ENCODE results near the gene DNASE1L1.
A peak's percentile ranks its signal among the peaks of the same experiment; 100 is the strongest.

DNASE1L1 gene

DNA sequence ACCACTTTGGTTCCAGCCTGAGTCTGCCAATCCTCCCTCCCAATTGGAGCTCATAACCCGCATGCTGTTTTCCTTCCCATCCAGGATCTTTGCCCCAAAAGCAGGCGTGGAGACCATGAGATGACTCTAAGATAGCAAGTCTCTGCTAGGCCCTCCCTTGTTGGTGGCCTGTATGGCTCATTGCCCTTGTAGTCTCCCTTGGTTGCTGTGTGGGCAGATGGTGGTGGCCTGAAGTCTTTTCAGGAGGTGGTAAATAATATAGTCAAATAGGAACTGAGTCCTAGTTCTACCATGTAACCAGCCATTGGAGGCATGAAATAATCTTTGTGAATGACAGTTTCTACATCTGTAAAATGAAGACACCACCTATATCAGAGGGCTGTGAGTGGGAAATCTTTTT is 20.7 kb upstream of the DNASE1L1 start:
- H3K4me3 ChIP-seq (ENCODE audit: low read depth in 1 of 2, low read length in 2 of 2) = peak overlapping the region; percentile 75 to 76
- peaks cover 4 to 23% of the 10 kb centered on the region in 2 donors for H3K36me3 ChIP-seq (ENCODE audit: control insufficient read depth in 1 of 2, insufficient read depth in 2 of 2, low read length in 2 of 2)
- peaks cover 17 to 20% of the 10 kb centered on the region in 2 donors for H3K4me1 ChIP-seq (ENCODE audit: control insufficient read depth in 1 of 2, insufficient read depth in 2 of 2, low read length in 2 of 2)
- no peak overlapping the region for H3K27ac ChIP-seq (ENCODE audit: low read depth, low read length)
- H3K27me3 ChIP-seq (ENCODE audit: control insufficient read depth in 1 of 2, insufficient read depth in 2 of 2, low read length in 2 of 2) = no peaks in the 10 kb centered on the region
- H3K9ac ChIP-seq (ENCODE audit: low read depth in 1 of 2, low read length in 2 of 2) = peak overlapping the region; percentile 43 to 71
- H3K9me3 ChIP-seq (ENCODE audit: control insufficient read depth in 1 of 2, low read length in 2 of 2) = no peaks in the 10 kb centered on the region

DNA sequence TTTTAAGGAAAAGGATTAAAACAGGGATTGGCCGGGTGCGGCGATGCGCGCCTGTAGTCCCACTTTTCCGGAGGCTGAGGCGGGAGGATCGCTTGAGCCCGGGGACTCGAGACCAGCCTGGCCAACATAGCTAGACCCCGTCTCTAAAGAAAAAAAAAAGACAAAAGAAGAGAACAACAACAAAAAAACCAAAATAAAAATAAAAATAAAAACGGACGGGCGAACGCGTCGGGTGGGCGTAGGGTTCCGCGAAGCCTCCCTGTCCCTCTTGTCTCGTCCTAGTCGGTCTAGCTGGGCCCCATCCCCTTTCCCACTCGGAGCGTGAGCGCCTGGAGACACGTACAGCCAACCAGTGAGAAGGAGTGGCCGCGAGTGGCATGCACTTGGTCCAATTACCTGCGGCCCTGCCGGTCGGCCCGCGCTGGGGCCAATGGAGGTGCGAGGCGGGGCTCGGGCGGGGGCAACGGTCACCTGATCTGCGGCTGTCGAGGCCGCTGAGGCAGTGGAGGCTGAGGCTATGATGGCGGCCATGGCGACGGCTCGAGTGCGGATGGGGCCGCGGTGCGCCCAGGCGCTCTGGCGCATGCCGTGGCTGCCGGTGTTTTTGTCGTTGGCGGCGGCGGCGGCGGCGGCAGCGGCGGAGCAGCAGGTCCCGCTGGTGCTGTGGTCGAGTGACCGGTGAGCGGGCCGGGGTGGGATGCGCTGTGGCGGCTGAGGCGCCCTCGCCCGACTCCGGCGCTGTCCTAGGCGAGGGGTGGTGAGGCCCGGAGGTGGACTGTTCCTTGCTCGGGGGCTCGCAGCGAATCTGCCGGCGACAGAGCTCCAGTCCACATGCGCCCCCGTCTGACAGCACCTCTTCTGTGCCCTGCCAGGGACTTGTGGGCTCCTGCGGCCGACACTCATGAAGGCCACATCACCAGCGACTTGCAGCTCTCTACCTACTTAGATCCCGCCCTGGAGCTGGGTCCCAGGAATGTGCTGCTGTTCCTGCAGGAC is 19.4 kb upstream of the DNASE1L1 start, which contains the start of gene ATP6AP1:
Gene ATP6AP1, plus strand, starts transcription at position 502 of the 996 bp plus-strand sequence. Its CDS starts 16 bp downstream, at position 518.
- Histone ChIP-seq H3K9ac (ENCODE audit: low read depth in 1 of 2, low read length in 2 of 2) (peak within 1 kb of the TSS; percentile 57 to 71), H3K9me3 (ENCODE audit: control insufficient read depth in 1 of 2, low read length in 2 of 2) (no peaks in the 10 kb centered on the region), H3K27me3 (ENCODE audit: control insufficient read depth in 1 of 2, insufficient read depth in 2 of 2, low read length in 2 of 2) (no peaks in the 10 kb centered on the region), H3K36me3 (ENCODE audit: control insufficient read depth in 1 of 2, insufficient read depth in 2 of 2, low read length in 2 of 2) (peaks cover 4 to 13% of the 10 kb centered on the region in 2 donors), H3K27ac (ENCODE audit: low read depth, low read length) (peak within 1 kb of the TSS; percentile 81), H3K4me1 (ENCODE audit: control insufficient read depth in 1 of 2, insufficient read depth in 2 of 2, low read length in 2 of 2) (peaks cover 17 to 20% of the 10 kb centered on the region in 2 donors), H3K4me3 (ENCODE audit: low read depth in 1 of 2, low read length in 2 of 2) (peak within 1 kb of the TSS; percentile 75 to 76)

DNA sequence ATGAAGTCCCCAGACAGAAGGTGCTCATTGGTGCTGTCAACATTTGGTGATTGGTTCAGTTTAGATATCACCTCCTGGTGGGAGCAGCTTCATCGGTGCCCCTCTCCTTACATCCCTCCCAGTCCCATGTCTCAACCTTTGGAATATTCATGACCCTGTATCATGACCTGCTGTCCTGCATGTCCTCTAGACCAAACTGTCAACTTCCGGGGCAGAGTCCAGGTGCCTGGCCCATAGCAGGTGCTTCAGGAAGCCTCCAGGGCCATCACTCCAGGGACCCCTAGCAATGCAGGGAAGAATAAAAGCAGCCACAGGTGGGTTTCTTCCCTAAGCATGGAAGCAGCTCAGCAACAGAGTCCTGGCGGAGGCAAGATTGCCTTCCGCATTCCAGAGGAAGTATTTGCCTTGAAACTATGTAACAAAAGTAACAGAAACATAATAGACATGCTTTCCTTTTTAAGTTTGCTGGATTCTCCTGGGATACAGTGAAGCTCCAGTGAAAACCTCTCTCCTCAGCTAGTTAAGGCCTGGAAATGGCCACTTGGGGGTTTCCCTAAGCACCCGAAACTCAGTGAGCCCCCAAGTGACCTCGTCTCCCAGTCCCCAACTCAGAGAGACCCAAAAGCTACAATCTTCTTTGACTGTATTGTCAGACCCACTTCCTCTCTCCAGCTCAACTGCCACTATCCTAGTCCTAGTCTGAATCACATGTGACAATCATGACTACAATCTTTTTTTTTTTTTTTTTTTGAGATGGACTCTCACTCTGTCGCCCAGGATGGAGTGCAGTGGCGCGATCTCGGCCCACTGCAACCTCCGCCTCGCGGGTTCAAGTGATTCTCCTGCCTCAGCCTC is 18.1 kb upstream of the DNASE1L1 start:
- peaks cover 17 to 20% of the 10 kb centered on the region in 2 donors for H3K4me1 ChIP-seq (ENCODE audit: control insufficient read depth in 1 of 2, insufficient read depth in 2 of 2, low read length in 2 of 2)
- no peak overlapping the region for H3K27ac ChIP-seq (ENCODE audit: low read depth, low read length)
- peaks cover under 1 to 4% of the 10 kb centered on the region in 2 donors for H3K36me3 ChIP-seq (ENCODE audit: control insufficient read depth in 1 of 2, insufficient read depth in 2 of 2, low read length in 2 of 2)
- no peak overlapping the region for H3K9ac ChIP-seq (ENCODE audit: low read depth in 1 of 2, low read length in 2 of 2)
- no peaks in the 10 kb centered on the region for H3K9me3 ChIP-seq (ENCODE audit: control insufficient read depth in 1 of 2, low read length in 2 of 2)
- H3K27me3 ChIP-seq (ENCODE audit: control insufficient read depth in 1 of 2, insufficient read depth in 2 of 2, low read length in 2 of 2) = no peaks in the 10 kb centered on the region
- no peak overlapping the region for H3K4me3 ChIP-seq (ENCODE audit: low read depth in 1 of 2, low read length in 2 of 2)

DNA sequence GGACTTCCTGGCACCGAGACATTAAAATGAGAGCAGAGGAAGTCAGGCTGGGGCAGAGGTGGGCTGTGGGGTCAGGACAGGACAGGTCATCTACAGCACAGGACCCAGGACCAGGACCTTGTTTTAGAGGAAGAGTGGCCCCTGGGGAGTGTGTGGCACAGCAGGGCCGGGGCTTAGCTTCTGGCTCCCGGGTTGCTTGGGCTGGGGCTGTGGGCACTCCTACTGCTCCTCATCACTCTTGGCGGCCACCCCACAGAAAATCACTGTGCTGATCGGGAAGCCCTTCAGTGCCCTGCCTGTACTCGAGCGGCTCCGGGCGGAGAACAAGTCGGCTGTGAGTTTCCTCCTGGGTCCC is 11.3 kb upstream of the DNASE1L1 start:
- H3K9me3 ChIP-seq (ENCODE audit: control insufficient read depth in 1 of 2, low read length in 2 of 2) = no peaks in the 10 kb centered on the region
- no peak overlapping the region for H3K4me3 ChIP-seq (ENCODE audit: low read depth in 1 of 2, low read length in 2 of 2)
- H3K9ac ChIP-seq (ENCODE audit: low read depth in 1 of 2, low read length in 2 of 2) = no peak overlapping the region
- H3K27ac ChIP-seq (ENCODE audit: low read depth, low read length) = no peak overlapping the region
- no peaks in the 10 kb centered on the region for H3K4me1 ChIP-seq (ENCODE audit: control insufficient read depth in 1 of 2, insufficient read depth in 2 of 2, low read length in 2 of 2)
- no peaks in the 10 kb centered on the region for H3K36me3 ChIP-seq (ENCODE audit: control insufficient read depth in 1 of 2, insufficient read depth in 2 of 2, low read length in 2 of 2)
- no peaks in the 10 kb centered on the region for H3K27me3 ChIP-seq (ENCODE audit: control insufficient read depth in 1 of 2, insufficient read depth in 2 of 2, low read length in 2 of 2)

DNA sequence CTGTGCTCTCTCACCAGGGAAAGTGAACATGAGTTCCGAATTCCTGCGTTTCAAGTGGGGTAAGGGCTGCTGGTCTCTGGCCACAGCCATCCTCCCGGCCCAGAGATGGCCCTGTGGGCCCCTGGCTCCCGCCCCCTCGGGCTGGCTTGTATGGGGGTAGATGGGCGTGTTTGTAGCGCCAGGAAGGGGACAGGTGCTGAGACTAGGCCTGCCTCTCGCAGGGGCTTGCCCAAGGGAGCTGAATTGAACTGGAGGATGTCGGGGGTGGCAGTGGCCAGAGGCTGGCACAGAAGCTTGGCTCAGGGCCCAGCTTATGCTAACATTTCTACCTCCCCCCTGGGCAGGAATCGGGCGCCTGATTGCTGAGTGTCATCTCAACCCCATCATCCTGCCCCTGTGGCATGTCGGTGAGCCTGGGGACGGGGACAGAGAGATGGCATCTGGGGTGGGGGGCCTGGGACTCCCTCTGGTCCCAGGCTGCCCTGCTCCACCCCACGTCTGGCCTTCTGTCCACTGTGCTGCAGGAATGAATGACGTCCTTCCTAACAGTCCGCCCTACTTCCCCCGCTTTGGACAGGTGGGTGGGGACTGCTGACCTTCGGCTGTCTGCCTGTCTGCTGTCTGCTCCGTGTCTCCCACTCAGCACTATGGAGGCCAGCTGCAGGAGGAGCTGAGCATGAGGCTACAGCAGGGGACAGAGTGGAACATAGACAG is 10.8 kb upstream of the DNASE1L1 start:
- Histone ChIP-seq H3K4me3 (ENCODE audit: low read depth in 1 of 2, low read length in 2 of 2) (no peak overlapping the region), H3K27ac (ENCODE audit: low read depth, low read length) (no peak overlapping the region), H3K9ac (ENCODE audit: low read depth in 1 of 2, low read length in 2 of 2) (no peak overlapping the region), H3K36me3 (ENCODE audit: control insufficient read depth in 1 of 2, insufficient read depth in 2 of 2, low read length in 2 of 2) (no peaks in the 10 kb centered on the region), H3K4me1 (ENCODE audit: control insufficient read depth in 1 of 2, insufficient read depth in 2 of 2, low read length in 2 of 2) (no peaks in the 10 kb centered on the region), H3K27me3 (ENCODE audit: control insufficient read depth in 1 of 2, insufficient read depth in 2 of 2, low read length in 2 of 2) (no peaks in the 10 kb centered on the region), H3K9me3 (ENCODE audit: control insufficient read depth in 1 of 2, low read length in 2 of 2) (no peaks in the 10 kb centered on the region)

DNA sequence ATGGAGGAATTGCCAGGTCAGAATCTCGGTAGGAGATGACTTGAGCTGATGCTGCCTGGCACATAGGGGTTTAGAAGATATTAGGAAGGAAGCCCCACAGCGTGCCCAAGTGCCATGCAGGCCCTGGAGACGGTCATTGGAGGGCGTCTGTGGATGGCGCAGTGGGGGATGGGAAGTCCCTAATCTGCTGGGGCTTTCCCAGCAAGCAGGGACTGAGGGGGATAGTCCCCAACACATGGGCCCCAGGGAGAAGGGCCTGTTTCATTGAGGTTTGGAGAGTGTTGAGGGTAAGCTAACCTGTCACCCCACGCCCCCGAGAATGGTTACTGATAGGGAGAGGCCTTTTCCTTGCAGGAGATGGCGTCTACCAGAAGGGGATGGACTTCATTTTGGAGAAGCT is 10.1 kb upstream of the DNASE1L1 start:
- Histone ChIP-seq H3K27me3 (ENCODE audit: control insufficient read depth in 1 of 2, insufficient read depth in 2 of 2, low read length in 2 of 2) (no peaks in the 10 kb centered on the region), H3K4me1 (ENCODE audit: control insufficient read depth in 1 of 2, insufficient read depth in 2 of 2, low read length in 2 of 2) (no peaks in the 10 kb centered on the region), H3K4me3 (ENCODE audit: low read depth in 1 of 2, low read length in 2 of 2) (no peak overlapping the region), H3K9me3 (ENCODE audit: control insufficient read depth in 1 of 2, low read length in 2 of 2) (no peaks in the 10 kb centered on the region), H3K27ac (ENCODE audit: low read depth, low read length) (no peak overlapping the region), H3K36me3 (ENCODE audit: control insufficient read depth in 1 of 2, insufficient read depth in 2 of 2, low read length in 2 of 2) (no peaks in the 10 kb centered on the region), H3K9ac (ENCODE audit: low read depth in 1 of 2, low read length in 2 of 2) (no peak overlapping the region)

DNA sequence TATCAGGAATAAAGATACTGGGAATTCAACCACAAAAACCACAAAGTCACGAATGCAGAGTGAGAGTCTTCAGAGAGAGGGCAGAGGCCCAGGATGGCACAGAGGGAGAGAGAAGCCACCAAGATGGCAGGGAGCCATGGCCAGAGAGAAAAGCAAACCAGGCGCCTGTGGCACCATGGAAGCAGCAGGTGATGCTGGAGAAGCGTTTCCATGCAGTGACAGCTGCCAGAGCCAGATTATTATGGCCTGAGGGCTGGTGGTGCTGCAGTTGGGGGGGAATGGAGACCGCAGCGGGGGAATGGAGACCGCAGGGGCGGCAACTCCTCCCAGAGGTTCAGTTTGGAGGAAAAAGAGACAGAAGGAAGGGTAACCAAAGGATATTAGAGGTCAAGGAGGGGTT is 8.1 kb upstream of the DNASE1L1 start:
- Histone ChIP-seq H3K36me3 (ENCODE audit: control insufficient read depth in 1 of 2, insufficient read depth in 2 of 2, low read length in 2 of 2) (no peaks in the 10 kb centered on the region), H3K4me3 (ENCODE audit: low read depth in 1 of 2, low read length in 2 of 2) (no peak overlapping the region), H3K9ac (ENCODE audit: low read depth in 1 of 2, low read length in 2 of 2) (no peak overlapping the region), H3K4me1 (ENCODE audit: control insufficient read depth in 1 of 2, insufficient read depth in 2 of 2, low read length in 2 of 2) (peaks cover 4 to 8% of the 10 kb centered on the region in 2 donors), H3K27ac (ENCODE audit: low read depth, low read length) (no peak overlapping the region), H3K9me3 (ENCODE audit: control insufficient read depth in 1 of 2, low read length in 2 of 2) (no peaks in the 10 kb centered on the region), H3K27me3 (ENCODE audit: control insufficient read depth in 1 of 2, insufficient read depth in 2 of 2, low read length in 2 of 2) (no peaks in the 10 kb centered on the region)

DNA sequence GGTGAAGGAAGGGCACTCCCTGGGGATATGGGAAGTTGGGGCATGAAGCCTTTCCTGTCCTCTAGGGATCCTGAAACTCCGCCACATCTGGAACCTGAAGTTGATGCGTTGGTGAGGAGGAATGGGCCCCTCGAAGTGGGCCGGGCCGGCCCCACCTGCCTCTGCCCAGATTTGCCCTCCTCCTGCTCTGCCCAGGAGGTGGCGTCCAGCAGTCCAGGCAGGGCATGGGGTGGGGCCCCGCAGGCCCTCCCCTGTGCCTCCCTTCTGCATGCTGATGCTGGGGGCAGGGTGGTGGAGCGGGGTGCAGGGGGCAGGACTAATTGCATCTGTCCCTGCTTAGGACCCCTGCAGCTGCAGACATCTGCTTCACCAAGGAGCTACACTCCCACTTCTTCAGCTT is 4.1 kb upstream of the DNASE1L1 start:
- Histone ChIP-seq H3K4me3 (ENCODE audit: low read depth in 1 of 2, low read length in 2 of 2) (no peak overlapping the region), H3K9me3 (ENCODE audit: control insufficient read depth in 1 of 2, low read length in 2 of 2) (no peaks in the 10 kb centered on the region), H3K9ac (ENCODE audit: low read depth in 1 of 2, low read length in 2 of 2) (no peak overlapping the region), H3K4me1 (ENCODE audit: control insufficient read depth in 1 of 2, insufficient read depth in 2 of 2, low read length in 2 of 2) (peaks cover 7 to 10% of the 10 kb centered on the region in 2 donors), H3K27me3 (ENCODE audit: control insufficient read depth in 1 of 2, insufficient read depth in 2 of 2, low read length in 2 of 2) (no peaks in the 10 kb centered on the region), H3K36me3 (ENCODE audit: control insufficient read depth in 1 of 2, insufficient read depth in 2 of 2, low read length in 2 of 2) (no peaks in the 10 kb centered on the region), H3K27ac (ENCODE audit: low read depth, low read length) (no peak overlapping the region)

DNA sequence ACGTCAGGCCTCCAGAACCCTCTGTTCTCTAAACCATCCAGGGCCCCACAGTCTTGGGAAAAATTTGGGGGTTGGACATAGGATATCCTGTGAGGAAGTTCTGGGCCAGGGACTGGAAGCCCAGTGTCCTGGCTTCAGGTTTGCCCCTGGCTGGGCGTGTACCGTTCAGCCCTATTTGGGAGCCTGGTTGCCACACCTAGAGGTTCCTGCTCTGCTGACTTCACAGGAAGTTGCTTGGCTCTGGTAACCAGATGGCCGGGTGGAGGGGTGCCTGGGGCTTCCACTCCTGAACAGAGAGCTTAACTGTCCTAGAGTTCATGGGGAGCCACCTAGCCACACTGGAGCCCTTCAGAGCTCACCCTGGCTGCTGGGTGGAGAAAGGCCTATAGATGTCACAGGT is 3.4 kb upstream of the DNASE1L1 start:
- Histone ChIP-seq H3K9me3 (ENCODE audit: control insufficient read depth in 1 of 2, low read length in 2 of 2) (no peaks in the 10 kb centered on the region), H3K27me3 (ENCODE audit: control insufficient read depth in 1 of 2, insufficient read depth in 2 of 2, low read length in 2 of 2) (no peaks in the 10 kb centered on the region), H3K4me1 (ENCODE audit: control insufficient read depth in 1 of 2, insufficient read depth in 2 of 2, low read length in 2 of 2) (peaks cover 7 to 10% of the 10 kb centered on the region in 2 donors), H3K27ac (ENCODE audit: low read depth, low read length) (peak overlapping the region; percentile 89), H3K4me3 (ENCODE audit: low read depth in 1 of 2, low read length in 2 of 2) (peak overlapping the region; percentile 66 to 68), H3K9ac (ENCODE audit: low read depth in 1 of 2, low read length in 2 of 2) (peak overlapping the region; percentile 78 to 79), H3K36me3 (ENCODE audit: control insufficient read depth in 1 of 2, insufficient read depth in 2 of 2, low read length in 2 of 2) (no peaks in the 10 kb centered on the region)
